ENCODE data around the gene PMPCA. TPM values are rescaled to one million over a fixed set of nuclear protein-coding genes. Genes with fewer than 3 reads are reported as not detected.
"Not testable (repeated sequence)": the region's sequence is repeated elsewhere in the genome, so short reads cannot be mapped to it uniquely, and the experiment has no call there.

PMPCA gene
- total RNA-seq, 1 donor from 2014 or later = 41.2 TPM

- no peak for DNase-seq (ENCODE audit: low spot score)
Measured at GRCh38 chr9:136394312-136395019, 16.0 kb upstream of the PMPCA start.

GRCh38 chr9:136395020-136395340 is 15.5 kb upstream of the PMPCA start:
- DNase-seq (ENCODE audit: low spot score) = no peak

- DNase-seq (ENCODE audit: low spot score) = no peak
Measured at GRCh38 chr9:136395345-136396218, 14.9 kb upstream of the PMPCA start.

GRCh38 chr9:136396219-136396515 is 14.3 kb upstream of the PMPCA start:
- no peak for DNase-seq (ENCODE audit: low spot score)

- DNase-seq (ENCODE audit: low spot score) = no peak
Measured at GRCh38 chr9:136397643-136398042, 12.8 kb upstream of the PMPCA start.

- DNase-seq (ENCODE audit: low spot score) = no peak
Measured at GRCh38 chr9:136398286-136398685, 12.2 kb upstream of the PMPCA start.

GRCh38 chr9:136399176-136400037 is 11.1 kb upstream of the PMPCA start:
- no peak for DNase-seq (ENCODE audit: low spot score)

GRCh38 chr9:136400038-136400834 is 10.2 kb upstream of the PMPCA start, which contains the start of gene SNAPC4:
Gene SNAPC4 (minus strand): TSS chr9:136400170. CDS start chr9:136398428, 1,742 bp downstream.
- peak; percentile 88 for DNase-seq (ENCODE audit: low spot score)

- DNase-seq (ENCODE audit: low spot score) = no peak
Measured at GRCh38 chr9:136401173-136401922, 9.1 kb upstream of the PMPCA start.

GRCh38 chr9:136402067-136402466 is 8.4 kb upstream of the PMPCA start:
- DNase-seq (ENCODE audit: low spot score) = no peak

GRCh38 chr9:136403538-136403914 is 6.9 kb upstream of the PMPCA start:
- DNase-seq (ENCODE audit: low spot score) = no peak

- DNase-seq (ENCODE audit: low spot score) = no peak
Measured at GRCh38 chr9:136403915-136404800, 6.3 kb upstream of the PMPCA start.

GRCh38 chr9:136404801-136405136 is 5.7 kb upstream of the PMPCA start:
- DNase-seq (ENCODE audit: low spot score) = no peak

GRCh38 chr9:136405481-136405880 is 5.0 kb upstream of the PMPCA start:
- DNase-seq (ENCODE audit: low spot score) = no peak

GRCh38 chr9:136405904-136406303 is 4.6 kb upstream of the PMPCA start:
- DNase-seq (ENCODE audit: low spot score) = not testable (repeated sequence)

- not testable (repeated sequence) for DNase-seq (ENCODE audit: low spot score)
Measured at GRCh38 chr9:136407061-136407460, 3.4 kb upstream of the PMPCA start.

GRCh38 chr9:136407911-136408310 is 2.5 kb upstream of the PMPCA start:
- DNase-seq (ENCODE audit: low spot score) = no peak

- no peak for DNase-seq (ENCODE audit: low spot score)
Measured at GRCh38 chr9:136409557-136410455, 652 bp upstream of the PMPCA start.

GRCh38 chr9:136411378-136411777 is 920 bp downstream of the PMPCA start:
- DNase-seq (ENCODE audit: low spot score) = no peak
